ENCODE data around the gene BTBD9. TPM values are rescaled to one million over a fixed set of nuclear protein-coding genes. Genes with fewer than 3 reads are reported as not detected.

BTBD9 gene
- polyA plus RNA-seq, 1 donor (not counting 4 experiments of a cell fraction or from before 2014, with no cell fraction given), result 6.8 TPM

DNA sequence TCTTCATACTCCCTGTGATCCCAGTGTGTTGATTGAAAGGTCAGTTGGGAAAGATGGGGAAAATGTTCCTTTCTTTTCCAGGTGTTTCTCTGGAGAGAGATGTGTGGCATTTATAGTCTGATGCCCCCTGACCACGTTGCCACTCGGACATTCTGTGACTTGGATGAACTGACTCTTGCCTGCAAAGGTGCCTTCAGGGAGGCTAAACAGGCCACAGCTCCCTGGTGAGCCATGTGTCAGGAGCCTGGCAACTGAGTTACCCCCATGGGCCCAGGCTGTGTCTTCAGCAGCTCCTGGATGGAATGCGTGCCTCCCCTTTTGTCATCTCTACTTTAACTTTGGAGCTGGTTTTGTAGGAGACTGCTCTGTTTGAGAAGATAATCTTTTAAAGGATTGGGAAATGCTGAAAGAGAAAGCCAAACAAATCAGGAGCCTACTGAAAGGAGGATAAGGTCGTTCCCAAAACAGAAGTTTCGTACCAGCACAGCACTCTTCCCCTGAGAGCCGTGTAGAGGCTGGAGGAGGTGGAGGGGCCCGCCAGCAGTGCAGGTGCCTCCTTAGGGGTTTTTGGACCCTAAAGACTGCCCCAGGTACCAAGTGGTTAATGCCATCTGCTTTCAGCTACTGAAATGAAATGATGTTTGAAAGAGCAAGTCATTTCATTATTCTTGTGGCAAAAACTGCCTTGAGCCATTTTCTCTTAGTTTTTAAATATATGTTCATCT, 497.4 kb downstream of the BTBD9 start:
- dilution Hi-C loops (cut with MboI; ENCODE audit: extremely low pct_ligation_motif_present, low sequenced_read_pairs), result no loop called here
- Histone ChIP-seq H2AFZ (ENCODE audit: control insufficient read depth, low read length) (no peak overlapping the region), H3K79me2 (ENCODE audit: control insufficient read depth, insufficient read depth, low read length) (peaks cover 4% of the 10 kb centered on the region), H3K4me1 (ENCODE audit: control insufficient read depth, extremely low read depth, insufficient read depth, low read length) (peaks cover 9% of the 10 kb centered on the region), H4K20me1 (ENCODE audit: control insufficient read depth, extremely low read depth, insufficient read depth, low read length) (peaks cover 5% of the 10 kb centered on the region), H3K9me1 (ENCODE audit: control insufficient read depth, extremely low read depth, insufficient read depth, low read length) (peaks cover 2% of the 10 kb centered on the region), H3K27ac (ENCODE audit: control insufficient read depth, insufficient read depth, low read length) (no peak overlapping the region), H3K27me3 (ENCODE audit: control insufficient read depth, extremely low read depth, insufficient read depth, low read length) (no peaks in the 10 kb centered on the region), H3K9me3 (ENCODE audit: control insufficient read depth, low read depth, low read length) (no peaks in the 10 kb centered on the region), H3K4me3 (ENCODE audit: control insufficient read depth in 2 of 3, extremely low read depth in 1 of 3, insufficient read depth in 2 of 3, low read depth in 1 of 3, low read length in 3 of 3) (no peak overlapping the region), H3K4me2 (ENCODE audit: control insufficient read depth, extremely low read depth, insufficient read depth, low read depth, low read length) (no peak overlapping the region), H3K36me3 (ENCODE audit: control insufficient read depth in 2 of 2, extremely low read depth in 1 of 2, insufficient read depth in 2 of 2, low read length in 2 of 2) (peaks cover 1 to 6% of the 10 kb centered on the region in 2 experiments), H3K9ac (ENCODE audit: control insufficient read depth, extremely low read depth, insufficient read depth, low read length) (no peak overlapping the region)
- DNase-seq (ENCODE audit: low read depth, low spot score), result no peak
- TF ChIP-seq EZH2 (IDR thresholded peaks at IDR 0.05; ENCODE audit: low read length), result no peak
- no peak for FAIRE-seq

- dilution Hi-C loops (cut with MboI; ENCODE audit: extremely low pct_ligation_motif_present, low sequenced_read_pairs), result no loop called here
- H3K9me1 ChIP-seq (ENCODE audit: control insufficient read depth, extremely low read depth, insufficient read depth, low read length), result peaks cover 2% of the 10 kb centered on the region
Observed at GRCh38 chr6:38141716-38142115, 498.0 kb downstream of the BTBD9 start.

More at GRCh38 chr6:38141716-38142115, 498.0 kb downstream of the BTBD9 start:
- Histone ChIP-seq H3K27ac (ENCODE audit: control insufficient read depth, insufficient read depth, low read length) (no peak overlapping the region), H3K79me2 (ENCODE audit: control insufficient read depth, insufficient read depth, low read length) (peaks cover 4% of the 10 kb centered on the region), H3K27me3 (ENCODE audit: control insufficient read depth, extremely low read depth, insufficient read depth, low read length) (no peaks in the 10 kb centered on the region), H3K4me2 (ENCODE audit: control insufficient read depth, extremely low read depth, insufficient read depth, low read depth, low read length) (no peak overlapping the region), H3K9me3 (ENCODE audit: control insufficient read depth, low read depth, low read length) (no peaks in the 10 kb centered on the region), H3K36me3 (ENCODE audit: control insufficient read depth in 2 of 2, extremely low read depth in 1 of 2, insufficient read depth in 2 of 2, low read length in 2 of 2) (peaks cover 1 to 6% of the 10 kb centered on the region in 2 experiments), H4K20me1 (ENCODE audit: control insufficient read depth, extremely low read depth, insufficient read depth, low read length) (peaks cover 8% of the 10 kb centered on the region), H3K4me3 (ENCODE audit: control insufficient read depth in 2 of 3, extremely low read depth in 1 of 3, insufficient read depth in 2 of 3, low read depth in 1 of 3, low read length in 3 of 3) (no peak overlapping the region), H3K4me1 (ENCODE audit: control insufficient read depth, extremely low read depth, insufficient read depth, low read length) (peaks cover 9% of the 10 kb centered on the region), H3K9ac (ENCODE audit: control insufficient read depth, extremely low read depth, insufficient read depth, low read length) (no peak overlapping the region), H2AFZ (ENCODE audit: control insufficient read depth, low read length) (no peak overlapping the region)
- TF ChIP-seq, protein P1, sequence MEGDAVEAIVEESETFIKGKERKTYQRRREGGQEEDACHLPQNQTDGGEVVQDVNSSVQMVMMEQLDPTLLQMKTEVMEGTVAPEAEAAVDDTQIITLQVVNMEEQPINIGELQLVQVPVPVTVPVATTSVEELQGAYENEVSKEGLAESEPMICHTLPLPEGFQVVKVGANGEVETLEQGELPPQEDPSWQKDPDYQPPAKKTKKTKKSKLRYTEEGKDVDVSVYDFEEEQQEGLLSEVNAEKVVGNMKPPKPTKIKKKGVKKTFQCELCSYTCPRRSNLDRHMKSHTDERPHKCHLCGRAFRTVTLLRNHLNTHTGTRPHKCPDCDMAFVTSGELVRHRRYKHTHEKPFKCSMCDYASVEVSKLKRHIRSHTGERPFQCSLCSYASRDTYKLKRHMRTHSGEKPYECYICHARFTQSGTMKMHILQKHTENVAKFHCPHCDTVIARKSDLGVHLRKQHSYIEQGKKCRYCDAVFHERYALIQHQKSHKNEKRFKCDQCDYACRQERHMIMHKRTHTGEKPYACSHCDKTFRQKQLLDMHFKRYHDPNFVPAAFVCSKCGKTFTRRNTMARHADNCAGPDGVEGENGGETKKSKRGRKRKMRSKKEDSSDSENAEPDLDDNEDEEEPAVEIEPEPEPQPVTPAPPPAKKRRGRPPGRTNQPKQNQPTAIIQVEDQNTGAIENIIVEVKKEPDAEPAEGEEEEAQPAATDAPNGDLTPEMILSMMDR (optimal IDR thresholded peaks at IDR 0.05 in 1 of 3, IDR thresholded peaks at IDR 0.05 in 1 of 3, conservative IDR thresholded peaks at IDR 0.05 in 1 of 3; ENCODE audit: extremely low read depth in 1 of 3, insufficient read depth in 2 of 3, low read length in 3 of 3), result no peak
- no peak for TF ChIP-seq EZH2 (IDR thresholded peaks at IDR 0.05; ENCODE audit: low read length)
- no peak for FAIRE-seq
- DNase-seq (ENCODE audit: low read depth, low spot score), result no peak
